Stimulated activated CD4-positive, alpha-beta T cell treated with anti-CD3 and anti-CD28 coated beads, Interleukin-15, amount 100 ng/mL, for 24 hours (primary cell): ENCODE data around the gene GRB7.
"Not testable (repeated sequence)": the region's sequence is repeated elsewhere in the genome, so short reads cannot be mapped to it uniquely, and the experiment has no call there.

Experiments used
- DNase-seq: peaks from one replicate; pipeline ENCODE4 v3.0.0-alpha.2; 2020

The GRB7 gene

DNA sequence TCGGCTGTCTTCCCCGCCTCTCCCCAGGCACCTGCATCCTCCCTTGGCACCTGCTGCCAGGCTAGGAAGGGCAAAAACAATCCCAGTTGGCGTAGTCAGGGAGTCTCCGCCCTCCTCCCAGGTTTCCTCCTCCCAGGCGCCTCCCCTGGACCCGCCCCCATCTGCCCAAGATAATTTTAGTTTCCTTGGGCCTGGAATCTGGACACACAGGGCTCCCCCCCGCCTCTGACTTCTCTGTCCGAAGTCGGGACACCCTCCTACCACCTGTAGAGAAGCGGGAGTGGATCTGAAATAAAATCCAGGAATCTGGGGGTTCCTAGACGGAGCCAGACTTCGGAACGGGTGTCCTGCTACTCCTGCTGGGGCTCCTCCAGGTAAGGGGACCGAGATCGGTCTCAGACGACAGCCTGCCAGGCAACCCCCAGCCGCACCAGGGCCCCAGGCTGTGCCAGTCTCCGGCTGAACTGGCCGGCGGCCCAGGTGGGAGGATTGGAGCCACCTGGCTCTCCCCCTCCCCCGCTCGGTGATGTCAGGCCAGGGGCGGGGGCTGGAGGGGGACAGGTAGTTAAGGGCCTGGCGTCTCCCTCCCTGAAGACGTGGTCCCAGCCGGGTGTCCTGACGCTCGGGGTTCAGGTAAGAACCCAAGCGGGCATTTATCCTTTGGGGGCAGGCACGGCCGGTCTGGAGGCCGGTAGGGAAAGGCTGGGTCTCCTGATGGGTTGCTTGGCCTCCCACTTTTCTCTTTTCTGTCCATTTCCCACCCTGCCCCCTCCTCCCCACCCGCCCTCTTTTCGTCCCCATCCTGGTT, at the start of gene GRB7:
Gene GRB7, plus strand, starts transcription at position 179 of the 808 bp plus-strand sequence. CDS start 4,364 bp downstream, outside the sequence.
- DNase-seq, result no peak

DNA sequence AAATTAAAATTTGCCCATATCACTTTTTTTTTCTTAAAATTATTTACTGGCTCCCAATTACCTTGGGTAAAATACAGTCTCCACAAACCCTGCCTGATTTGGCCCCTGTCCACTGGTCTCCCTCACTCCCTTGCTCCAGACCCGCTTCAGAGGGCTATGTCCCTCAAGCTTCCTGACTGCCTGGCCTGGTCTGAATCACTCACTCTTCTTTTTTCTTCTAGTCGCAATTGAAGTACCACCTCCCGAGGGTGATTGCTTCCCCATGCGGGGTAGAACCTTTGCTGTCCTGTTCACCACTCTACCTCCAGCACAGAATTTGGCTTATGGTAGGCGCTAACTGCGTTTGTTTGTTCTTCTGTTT, 49.3 kb upstream of the GRB7 start:
- no peak for DNase-seq

DNA sequence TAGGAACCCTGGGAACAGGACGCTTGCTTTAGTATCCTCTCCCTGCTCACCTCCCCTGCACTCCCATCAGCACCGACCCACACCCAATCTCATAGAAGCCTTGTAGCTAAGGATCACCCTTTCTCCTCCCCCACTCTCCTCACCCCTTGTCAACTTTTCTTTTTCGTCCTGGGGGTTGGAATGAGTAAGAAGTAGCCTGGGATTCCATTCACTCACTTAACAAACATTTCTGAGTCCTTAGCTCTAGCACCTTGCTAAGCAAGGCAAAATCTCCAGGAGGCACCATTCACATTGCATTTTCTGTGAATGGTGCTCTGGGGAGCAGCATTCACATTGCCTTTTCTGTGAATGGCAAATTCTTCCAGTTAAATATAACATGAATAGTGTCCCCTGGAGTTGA, 48.8 kb upstream of the GRB7 start:
- DNase-seq, result no peak

DNA sequence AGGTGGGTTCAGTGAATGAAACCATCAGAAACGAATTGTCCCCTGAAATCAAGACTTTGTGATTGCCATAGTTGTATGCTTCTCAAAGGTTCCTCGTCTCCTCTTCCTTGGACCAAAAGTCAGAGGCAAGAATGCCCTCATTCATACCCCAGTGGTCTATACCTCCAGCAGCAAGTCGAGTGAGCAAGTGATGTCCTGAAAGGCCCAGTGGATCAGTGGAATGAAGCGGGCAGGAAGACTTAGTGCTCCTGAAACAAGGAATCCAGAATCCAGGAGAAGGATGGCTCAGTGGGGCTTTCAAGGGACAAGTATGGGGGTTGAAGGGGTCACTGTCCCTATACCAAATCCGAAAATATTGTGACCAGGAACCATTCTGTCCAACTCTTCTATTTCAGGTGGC, 43.1 kb upstream of the GRB7 start:
- DNase-seq, result no peak

DNA sequence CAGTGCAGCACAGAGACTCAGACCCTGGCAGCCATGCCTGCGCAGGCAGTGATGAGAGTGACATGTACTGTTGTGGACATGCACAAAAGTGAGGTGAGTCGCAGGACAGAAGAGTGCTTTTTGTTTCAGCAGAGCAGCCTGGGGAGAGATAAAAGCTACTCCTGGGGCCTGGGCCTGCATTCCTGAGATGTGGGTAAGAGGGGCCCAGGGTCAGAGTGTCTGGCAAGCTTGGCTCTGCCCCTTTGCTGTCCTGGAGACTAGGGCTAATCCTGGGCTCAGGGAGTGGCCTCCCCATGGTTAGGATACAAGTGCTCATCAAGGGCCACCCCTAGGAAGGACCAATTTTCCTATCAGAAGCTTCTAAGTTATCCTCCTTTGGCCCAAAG, 42.7 kb upstream of the GRB7 start:
- DNase-seq, result no peak

DNA sequence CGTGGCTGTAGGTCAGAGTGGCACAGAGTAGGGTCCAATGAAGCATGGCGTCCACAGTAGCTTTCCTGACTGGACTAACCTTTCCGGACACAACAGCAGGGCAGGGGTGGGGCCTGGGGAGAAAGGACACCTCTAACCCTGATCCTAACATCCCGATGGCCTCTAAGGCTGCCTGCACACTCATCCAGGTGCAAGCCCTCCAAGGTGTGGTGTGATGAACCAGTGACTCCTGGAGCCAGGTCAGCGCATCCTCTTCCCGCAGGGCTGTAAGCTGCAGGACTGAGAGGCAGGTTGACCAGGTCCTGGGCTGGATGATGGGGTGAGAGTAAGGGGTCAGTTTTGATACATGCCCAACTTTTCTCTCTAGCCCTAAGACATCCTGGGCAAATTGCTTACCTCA, 41.0 kb upstream of the GRB7 start:
- no peak for DNase-seq

DNA sequence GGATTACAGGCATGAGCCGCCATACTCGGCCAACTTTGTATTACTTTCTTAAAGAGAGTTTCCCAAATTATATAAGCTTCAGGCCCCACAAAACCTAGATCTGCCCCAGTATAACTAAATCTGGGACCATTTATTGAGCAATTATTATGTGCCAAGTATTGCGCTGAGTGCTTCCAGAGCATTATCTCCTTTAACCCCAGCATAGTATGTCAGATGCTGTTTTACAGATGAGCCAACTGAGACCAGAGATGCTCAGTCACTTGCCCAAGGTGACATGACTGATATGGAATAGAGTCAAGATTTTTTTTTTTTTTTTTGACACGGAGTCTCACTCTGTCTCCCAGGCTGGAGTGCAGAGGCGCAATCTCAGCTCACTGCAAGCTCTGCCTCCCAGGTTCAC, 39.8 kb upstream of the GRB7 start:
- no peak for DNase-seq

DNA sequence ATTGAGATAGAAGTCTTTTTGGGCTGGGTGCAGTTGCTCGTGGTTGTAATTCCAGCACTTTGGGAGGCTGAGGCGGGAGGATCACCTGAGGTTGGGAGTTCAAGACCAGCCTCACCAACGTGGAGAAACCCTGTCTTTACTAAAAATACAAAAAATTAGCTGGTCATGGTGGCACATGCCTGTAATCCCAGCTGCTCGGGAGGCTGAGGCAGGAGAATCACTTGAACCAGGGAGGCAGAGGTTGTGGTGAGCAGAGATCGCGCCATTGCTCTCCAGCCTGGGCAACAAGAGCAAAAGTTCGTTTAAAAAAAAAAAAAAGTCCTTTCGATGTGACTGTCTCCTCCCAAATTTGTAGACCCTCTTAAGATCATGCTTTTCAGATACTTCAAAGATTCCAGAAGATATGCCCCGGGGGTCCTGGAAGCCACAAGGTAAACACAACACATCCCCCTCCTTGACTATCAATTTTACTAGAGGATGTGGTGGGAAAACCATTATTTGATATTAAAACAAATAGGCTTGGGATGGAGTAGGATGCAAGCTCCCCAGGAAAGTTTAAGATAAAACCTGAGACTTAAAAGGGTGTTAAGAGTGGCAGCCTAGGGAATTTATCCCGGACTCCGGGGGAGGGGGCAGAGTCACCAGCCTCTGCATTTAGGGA, 38.5 kb upstream of the GRB7 start:
- not testable (repeated sequence) for DNase-seq

DNA sequence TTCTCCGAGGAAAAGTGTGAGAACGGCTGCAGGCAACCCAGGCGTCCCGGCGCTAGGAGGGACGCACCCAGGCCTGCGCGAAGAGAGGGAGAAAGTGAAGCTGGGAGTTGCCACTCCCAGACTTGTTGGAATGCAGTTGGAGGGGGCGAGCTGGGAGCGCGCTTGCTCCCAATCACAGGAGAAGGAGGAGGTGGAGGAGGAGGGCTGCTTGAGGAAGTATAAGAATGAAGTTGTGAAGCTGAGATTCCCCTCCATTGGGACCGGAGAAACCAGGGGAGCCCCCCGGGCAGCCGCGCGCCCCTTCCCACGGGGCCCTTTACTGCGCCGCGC, 38.0 kb upstream of the GRB7 start, which contains the start of gene ERBB2:
Gene ERBB2, plus strand, starts transcription at position 247 of the 330 bp plus-strand sequence. CDS start 175 bp downstream, outside the sequence.
- DNase-seq, result no peak

DNA sequence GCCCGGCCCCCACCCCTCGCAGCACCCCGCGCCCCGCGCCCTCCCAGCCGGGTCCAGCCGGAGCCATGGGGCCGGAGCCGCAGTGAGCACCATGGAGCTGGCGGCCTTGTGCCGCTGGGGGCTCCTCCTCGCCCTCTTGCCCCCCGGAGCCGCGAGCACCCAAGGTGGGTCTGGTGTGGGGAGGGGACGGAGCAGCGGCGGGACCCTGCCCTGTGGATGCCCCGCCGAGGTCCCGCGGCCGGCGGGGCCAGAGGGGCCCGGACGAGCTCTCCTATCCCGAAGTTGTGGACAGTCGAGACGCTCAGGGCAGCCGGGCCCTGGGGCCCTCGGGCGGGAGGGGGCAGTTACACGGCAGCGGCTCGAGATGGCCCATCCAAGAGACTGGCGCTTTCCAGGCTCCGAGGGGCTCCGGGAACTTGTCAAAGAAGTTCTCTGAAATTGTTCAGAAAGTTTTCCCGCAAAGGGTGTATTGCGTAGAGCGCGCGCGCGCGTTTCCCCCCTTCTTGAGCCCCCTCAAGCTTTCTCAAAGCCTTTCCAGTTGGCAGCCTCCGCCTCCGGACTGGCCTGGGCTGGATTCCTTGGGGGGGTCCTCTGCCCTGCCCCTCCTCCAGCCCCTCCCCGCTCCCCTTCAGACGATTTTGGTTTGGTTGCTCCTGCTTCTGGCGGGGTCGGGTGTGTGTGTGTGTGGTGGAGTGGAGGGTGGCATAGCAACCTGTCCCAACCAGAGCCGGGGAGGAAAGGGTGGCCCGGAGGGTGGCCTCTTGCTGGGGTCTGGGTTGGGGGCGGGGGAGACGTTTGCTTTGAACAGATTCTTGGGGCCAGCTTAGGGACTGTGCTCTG, 37.4 kb upstream of the GRB7 start:
- DNase-seq, result no peak

DNA sequence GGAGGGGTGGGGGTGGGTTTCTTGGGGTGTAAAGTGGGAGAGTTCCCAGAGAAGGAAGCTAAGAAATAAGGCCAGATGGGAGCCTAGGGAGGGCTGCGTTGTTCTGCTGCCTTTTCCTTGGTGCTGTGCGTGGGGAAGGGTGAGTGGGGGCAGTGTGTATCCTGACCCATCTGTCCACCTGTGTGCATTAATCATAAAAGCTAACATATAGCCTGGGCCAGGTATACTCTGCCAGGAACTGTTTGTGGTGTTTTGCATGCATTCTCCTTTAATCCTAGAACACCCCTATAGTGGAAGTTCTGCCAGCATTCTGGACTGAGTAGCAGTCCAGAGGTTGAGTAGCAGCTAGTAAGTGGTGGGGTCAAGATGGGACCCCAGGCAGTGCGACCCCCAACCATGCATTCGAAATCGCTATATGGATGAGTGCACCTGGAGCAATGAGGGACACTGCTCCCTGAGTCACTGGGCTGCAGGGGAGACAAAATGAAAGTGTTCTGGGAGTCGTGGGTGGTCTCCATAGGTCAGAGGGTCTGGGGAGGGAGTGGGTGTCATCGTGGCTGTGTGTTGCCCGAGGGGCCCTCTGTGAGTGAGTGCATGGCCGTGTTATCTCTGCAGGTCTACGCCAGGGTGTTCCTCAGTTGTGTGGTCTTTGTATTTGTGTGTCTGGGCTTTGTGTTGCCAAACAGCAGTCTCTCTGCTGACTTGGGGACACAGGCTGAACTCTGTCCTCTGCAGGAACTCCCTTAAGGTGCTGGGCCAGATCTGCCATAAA, 36.5 kb upstream of the GRB7 start:
- no peak for DNase-seq

DNA sequence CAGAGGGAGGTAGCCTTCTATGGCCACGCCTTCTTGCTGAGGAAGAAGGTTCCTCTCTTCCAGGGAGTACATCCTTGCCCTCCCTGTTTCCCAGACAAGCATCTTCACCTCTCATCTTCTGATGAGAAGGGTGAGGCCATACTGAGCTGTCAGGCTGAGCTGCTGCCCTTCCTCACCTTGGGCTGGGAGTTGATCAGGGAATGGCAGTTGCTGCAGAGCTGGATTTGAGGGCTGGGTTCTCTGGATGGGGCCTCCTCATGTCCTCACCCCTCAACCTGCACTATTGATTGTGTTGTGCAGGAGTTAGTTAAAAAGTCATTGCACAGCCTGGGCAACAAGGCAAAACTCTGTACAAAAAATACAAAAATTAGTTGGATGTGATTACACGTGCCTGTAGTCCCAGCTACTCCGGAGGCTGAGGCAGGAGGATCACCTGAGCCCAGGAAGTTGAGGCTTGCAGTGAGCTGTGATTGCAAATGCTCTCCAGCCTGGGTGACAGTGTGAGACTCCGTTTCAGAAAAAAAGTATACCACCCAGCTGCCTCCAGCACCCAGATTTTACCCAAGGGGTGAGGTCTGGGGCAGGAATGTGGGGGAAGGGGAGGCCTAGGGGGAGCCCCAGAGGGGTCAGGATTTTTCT, 35.8 kb upstream of the GRB7 start:
- no peak for DNase-seq

DNA sequence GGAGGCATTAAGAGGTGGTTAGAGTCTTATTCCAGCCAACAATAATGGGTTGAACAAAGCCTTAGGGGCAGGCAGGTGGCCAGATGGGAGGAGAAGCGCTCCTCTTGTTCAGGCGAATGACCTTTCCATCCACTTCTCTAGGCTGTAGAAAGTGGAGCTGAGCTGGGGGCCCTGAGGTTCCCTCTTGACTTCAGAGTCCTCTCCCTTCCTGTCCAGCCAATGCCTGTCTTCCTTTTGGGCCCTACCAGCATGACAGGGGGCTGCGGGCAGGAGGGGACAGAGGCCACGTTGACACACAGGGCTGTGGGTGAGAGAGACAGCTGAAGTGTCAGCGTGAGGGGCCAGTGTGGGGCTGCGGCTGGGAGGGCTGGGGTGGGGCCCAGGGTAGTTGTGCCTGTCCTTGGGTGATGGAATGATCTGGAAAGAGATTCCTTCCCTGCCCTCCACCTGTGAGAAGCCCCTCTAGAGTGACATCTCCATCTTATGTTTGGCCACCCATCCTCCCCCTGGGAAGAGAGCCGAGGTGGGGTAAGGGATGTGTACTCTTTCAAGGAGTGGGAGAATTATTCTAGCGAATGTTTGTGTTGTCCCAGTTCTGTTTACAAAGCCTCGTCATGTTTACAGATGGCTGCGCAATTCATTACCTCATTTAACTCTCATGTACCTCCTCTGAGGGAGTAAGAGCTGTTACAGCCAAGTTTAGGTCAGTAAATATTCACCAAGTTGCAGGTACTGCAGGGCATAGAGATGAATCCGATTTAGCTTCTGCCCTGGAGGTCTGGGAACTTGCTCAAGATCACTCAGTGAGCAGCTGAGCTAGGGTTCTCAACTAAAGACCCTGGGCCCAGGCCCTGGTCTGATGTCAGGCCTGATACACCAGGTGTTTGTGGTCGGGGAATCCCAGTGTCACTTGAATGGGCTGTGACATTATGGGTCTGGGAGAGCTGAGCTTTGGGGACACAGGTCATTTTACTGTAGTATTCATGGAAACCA, 34.5 kb upstream of the GRB7 start:
- no peak for DNase-seq

DNA sequence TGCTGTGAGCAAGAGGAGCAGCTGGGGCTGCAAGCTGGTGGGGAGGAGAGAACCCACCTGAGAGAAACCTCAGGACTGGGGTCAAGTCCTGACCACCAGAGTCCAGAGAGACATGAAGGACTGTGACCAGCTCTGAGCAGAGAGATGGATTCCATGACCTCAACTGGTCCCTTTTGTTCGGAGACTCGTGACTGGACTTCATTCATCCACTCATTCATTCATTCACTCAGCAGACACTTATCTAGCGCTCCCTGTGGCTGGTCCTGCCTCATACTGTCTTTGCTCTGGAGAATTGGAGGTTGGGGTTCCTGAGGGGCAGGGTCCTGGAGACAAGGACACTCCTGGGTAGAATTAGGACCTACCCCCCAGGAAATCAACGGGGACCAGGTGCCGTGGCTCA, 33.8 kb upstream of the GRB7 start:
- DNase-seq, result no peak

DNA sequence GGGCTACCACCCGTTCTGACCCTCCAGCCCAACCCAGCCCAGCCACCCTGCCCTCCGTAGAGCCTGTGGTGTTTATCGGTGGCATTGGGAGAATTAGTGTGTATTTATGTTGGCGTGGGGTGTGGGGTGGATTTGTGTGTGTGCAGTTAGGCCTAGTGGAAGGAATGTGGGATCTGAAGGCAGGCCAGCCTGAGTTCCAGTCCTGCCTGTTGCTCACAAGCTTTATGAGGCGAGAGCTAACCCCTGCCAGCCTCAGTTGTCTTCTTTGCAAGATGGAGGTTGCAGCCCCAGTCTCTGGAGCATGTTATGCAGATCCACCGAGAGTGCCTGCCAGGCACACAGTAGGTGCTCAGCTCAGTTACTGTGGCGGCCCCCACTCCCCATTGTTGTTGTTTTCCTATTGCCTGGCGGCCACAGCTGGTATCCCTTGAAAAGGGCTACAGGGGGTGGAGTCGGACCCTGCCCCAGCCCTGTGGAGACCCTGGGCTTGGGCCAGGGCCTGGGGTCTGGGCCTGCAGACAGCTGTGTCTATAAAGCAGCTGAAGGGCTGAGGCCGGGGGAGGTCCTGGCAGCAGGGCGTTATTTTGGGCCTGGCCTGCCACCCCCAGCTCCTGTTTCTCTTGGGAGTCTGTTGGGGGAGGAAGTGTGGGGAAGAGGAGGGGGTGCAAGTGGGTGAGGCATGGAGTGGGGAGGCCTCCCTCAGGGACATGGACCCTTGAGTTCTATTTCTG, 32.8 kb upstream of the GRB7 start:
- no peak for DNase-seq

DNA sequence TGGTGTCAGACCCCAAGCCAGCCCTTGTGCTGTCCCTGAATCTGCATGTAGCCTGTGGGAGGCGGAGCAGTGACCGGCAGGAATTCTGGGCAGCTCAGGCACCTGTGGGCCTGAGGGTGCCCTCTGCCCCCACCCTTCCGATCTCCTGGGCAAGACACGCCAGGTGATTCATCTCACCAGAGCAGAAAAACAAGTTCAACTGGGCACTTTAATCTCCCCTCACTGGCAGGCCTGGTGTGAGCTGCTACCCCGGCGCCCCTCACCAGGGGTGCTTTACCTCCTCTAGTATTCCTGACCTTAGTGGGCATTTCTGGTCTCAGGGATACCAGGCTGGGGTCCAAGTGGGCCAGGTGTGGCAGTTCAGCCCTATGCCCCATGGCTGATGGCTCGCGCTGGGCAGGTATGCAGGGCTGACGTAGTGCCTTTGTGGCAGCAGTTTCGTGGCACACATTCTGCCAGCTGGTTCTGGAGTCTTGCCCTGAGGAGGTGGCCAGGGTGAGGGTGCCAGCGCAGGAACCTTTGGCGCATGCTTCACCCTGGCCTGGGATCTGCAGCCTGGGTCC, 31.9 kb upstream of the GRB7 start:
- no peak for DNase-seq

DNA sequence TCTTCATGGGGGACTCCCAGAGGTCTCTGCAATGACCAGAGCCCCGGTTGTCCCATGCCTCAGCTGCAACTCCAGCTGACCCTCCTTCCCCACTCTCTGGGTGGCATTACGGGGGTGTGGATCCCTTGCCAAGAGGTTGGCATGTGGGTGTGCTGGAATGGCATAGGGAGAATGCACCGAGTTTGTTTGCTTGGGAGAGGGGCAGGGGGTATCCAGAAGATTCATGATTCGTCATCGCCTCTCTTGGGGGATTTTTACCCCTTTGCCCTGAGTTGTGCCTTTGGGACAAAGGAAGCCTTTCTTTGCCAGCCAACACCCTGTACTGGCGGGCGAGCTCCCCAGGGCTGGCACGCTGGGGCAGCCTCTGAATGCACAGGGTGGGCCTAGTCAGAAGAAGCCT, 31.4 kb upstream of the GRB7 start:
- DNase-seq, result no peak

DNA sequence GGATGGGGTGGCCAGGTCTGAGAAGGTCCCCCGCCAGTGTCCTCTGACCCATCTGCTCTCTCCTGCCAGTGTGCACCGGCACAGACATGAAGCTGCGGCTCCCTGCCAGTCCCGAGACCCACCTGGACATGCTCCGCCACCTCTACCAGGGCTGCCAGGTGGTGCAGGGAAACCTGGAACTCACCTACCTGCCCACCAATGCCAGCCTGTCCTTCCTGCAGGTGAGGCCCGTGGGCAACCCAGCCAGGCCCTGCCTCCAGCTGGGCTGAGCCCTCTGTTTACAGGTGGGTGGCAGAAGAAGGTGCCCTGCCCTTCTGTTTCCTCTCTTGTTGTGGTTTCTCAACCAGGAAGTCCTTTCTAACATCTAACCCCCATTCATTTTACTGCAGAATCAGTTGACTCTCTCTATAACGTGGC, 30.8 kb upstream of the GRB7 start:
- DNase-seq, result no peak

DNA sequence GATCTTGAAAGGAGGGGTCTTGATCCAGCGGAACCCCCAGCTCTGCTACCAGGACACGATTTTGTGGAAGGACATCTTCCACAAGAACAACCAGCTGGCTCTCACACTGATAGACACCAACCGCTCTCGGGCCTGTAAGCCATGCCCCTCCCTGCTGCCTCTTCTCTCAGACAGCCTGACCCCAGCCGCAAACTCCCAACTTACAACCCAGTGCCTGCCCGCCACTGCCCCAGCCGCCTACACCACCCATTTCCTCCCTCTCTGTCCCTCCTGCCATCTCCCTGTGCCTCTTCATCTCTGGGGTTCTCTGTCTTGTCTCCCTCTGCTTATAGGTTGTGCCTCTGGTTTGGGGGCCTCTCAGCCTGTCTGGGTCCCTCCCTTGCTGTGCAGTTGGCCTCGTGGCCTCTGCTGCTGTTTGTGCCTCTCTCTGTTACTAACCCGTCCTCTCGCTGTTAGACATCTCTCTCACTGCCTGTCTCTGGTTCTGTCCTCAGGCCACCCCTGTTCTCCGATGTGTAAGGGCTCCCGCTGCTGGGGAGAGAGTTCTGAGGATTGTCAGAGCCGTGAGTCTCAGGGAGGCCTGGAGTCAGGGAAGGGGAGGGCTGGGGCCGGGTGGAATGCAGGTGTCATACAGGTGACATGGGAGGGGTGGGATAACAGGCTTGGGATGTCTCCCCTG, 28.3 kb upstream of the GRB7 start:
- no peak for DNase-seq
